Hematopoietic multipotent progenitor cell treated with erythropoietin and hydrocortisone succinate and interleukin-3 and kit ligand, for 17 days (in vitro differentiated cells): Measurements from ENCODE around the gene ZNF384.

Source experiments
- DNase-seq: peaks from one replicate; pipeline ENCODE4 v3.0.0-alpha.2; 2015; ENCODE audit warnings: low spot score

Gene ZNF384

GRCh38 chr12:6653987-6654386, 35.2 kb downstream of the ZNF384 start:
- DNase-seq: no peak

GRCh38 chr12:6653342-6653741, 35.8 kb downstream of the ZNF384 start:
- DNase-seq: no peak

- DNase-seq: no peak
Measured at GRCh38 chr12:6652391-6652790, 36.8 kb downstream of the ZNF384 start.

- no peak for DNase-seq
Measured at GRCh38 chr12:6650832-6651231, 38.3 kb downstream of the ZNF384 start.

- peak; percentile 43 for DNase-seq
Measured at GRCh38 chr12:6647083-6647604, 42.0 kb downstream of the ZNF384 start, which contains the start of gene ACRBP. Gene ACRBP, minus strand, starts transcription at chr12:6647432. Its CDS starts 66 bp downstream, at chr12:6647366.

GRCh38 chr12:6646276-6647082, 42.7 kb downstream of the ZNF384 start:
- DNase-seq: no peak

- no peak for DNase-seq
Measured at GRCh38 chr12:6644903-6645302, 44.3 kb downstream of the ZNF384 start.

GRCh38 chr12:6644257-6644596, 44.9 kb downstream of the ZNF384 start:
- no peak for DNase-seq

GRCh38 chr12:6643569-6644256, 45.5 kb downstream of the ZNF384 start:
- no peak for DNase-seq

- DNase-seq: no peak
Measured at GRCh38 chr12:6641131-6641530, 48.0 kb downstream of the ZNF384 start.

- DNase-seq: no peak
Measured at GRCh38 chr12:6640497-6640896, 48.7 kb downstream of the ZNF384 start.

GRCh38 chr12:6639151-6639801, 49.9 kb downstream of the ZNF384 start:
- no peak for DNase-seq

GRCh38 chr12:6638305-6638704, 50.9 kb downstream of the ZNF384 start:
- no peak for DNase-seq

GRCh38 chr12:6635856-6636531, 53.2 kb downstream of the ZNF384 start, which contains the start of gene LPAR5:
Gene LPAR5, minus strand, starts transcription at chr12:6635959. Its CDS starts 14,711 bp downstream, at chr12:6621248.
- DNase-seq: peak; percentile 63

- no peak for DNase-seq
Measured at GRCh38 chr12:6635375-6635855, 53.8 kb downstream of the ZNF384 start.

GRCh38 chr12:6632026-6632983, 56.9 kb downstream of the ZNF384 start:
- DNase-seq: no peak

- DNase-seq: no peak
Measured at GRCh38 chr12:6631549-6631961, 57.6 kb downstream of the ZNF384 start.

GRCh38 chr12:6630736-6631135, 58.4 kb downstream of the ZNF384 start:
- DNase-seq: no peak

GRCh38 chr12:6627616-6628015, 61.6 kb downstream of the ZNF384 start:
- no peak for DNase-seq

- no peak for DNase-seq
Measured at GRCh38 chr12:6626654-6627283, 62.4 kb downstream of the ZNF384 start.
